ENCODE data around the gene ELK3.
A peak's percentile ranks its signal among the peaks of the same experiment; 100 is the strongest.

Gene ELK3

DNA sequence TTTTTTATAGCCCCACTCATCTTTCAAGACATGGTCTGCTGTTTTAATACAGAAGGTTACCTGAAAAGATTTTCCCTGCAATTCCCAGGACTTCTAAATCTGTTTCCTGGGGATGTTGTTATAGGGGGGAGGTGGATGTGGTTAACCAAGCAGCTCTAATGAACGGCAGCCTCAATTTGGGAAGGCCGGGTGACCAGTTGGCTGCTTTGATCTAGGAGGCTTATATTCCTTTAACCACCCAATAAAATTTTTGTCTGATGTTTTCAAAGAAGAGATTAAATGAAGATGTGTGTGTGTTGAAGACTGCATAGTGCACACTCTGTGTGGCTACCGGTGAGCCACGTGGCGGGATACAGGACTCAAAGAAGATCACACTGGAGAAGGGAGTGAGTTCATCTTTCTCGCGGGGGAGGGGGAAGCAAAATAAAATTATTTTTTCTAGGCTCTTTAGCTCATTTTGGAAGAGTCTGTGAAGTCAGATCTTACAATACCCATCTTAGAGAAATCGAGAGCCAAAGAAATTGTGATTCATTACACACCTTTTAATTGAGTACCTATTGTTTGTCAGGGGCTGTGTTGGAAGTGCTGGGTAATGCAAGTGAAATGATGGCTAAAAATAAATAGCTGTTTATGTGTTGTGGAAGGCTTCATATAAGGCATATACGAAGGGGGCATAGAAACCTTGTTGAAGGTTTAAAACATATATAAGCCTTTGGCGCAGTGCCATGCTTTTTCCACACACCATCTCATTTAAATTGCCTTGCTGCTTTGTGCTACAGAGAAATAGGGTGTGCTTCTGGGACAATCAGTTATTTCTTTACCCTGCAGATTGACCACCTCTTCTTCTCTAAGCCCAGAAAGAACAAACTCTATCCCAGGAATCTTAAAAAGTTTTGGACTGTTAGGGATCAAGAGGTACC lies 18.5 kb downstream of the ELK3 start:
- DNase-seq (ENCODE audit: low spot score) = no peak

DNA sequence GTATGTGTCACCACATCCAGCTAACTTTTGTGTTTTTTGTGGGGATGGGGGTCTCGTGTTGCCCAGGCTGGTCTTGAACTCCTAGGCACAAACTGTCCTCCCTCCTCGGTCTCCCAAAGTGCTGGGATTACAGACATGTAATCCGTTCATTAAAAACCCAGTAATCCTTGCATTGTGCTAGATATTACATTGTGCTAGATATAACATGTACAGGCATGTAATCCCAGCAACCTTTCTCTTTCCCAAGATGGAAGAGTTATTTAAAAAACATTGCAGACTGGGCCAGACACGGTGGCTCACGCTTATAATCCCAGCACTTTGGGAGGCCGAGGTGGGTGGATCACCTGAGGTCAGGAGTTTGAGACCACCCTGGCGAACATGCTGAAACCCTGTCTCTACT lies 19.7 kb downstream of the ELK3 start:
- DNase-seq (ENCODE audit: low spot score) = no peak

DNA sequence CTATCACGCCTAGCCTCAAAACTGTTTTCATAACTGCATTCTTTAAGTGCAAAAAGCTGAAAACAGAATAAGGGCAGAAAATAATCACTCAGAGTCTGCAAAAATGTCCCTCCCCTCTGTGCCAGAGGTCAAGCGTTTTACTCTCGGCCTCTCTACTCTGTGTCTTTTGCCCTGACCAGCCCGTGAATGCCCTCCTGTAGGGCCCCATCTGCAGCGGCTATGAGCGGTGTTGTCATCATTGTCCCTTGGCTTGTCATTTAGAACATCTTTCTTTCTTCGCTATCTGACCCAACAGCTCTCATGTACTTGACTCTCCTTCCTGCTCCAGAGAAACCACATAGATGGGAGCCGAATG lies 21.7 kb downstream of the ELK3 start:
- no peak for DNase-seq (ENCODE audit: low spot score)

DNA sequence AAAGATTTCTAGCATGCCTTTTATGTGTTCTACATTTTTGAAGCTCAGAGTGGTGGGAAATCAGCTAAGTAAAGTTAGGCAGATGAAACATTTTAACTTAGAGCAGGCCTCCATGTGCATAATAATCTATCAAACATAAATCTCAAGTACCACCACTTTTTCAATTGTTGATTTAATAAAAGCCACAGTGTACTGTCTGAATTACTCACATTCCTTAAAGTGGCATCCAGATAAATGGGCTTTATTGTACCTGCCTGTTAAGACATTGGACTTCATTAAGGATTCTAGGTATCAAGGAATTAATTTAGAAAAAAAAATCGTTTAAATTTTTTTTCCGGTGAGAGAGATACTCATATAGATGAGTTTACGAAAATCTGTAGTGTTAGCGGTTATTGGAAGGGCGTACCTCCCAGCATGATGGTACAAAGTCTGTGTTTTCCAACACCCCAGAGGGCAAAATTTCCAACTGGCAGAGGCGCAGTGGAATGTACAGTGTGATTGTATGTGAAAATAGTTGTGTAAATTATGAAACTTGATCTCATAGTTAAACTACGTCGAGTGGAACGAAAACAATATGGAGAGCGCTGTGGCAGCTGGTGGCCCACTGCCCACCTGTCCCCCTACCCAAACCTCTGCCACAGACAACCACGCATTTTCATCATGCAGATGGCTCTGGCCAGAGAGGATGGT lies 25.0 kb downstream of the ELK3 start:
- DNase-seq (ENCODE audit: low spot score) = no peak

DNA sequence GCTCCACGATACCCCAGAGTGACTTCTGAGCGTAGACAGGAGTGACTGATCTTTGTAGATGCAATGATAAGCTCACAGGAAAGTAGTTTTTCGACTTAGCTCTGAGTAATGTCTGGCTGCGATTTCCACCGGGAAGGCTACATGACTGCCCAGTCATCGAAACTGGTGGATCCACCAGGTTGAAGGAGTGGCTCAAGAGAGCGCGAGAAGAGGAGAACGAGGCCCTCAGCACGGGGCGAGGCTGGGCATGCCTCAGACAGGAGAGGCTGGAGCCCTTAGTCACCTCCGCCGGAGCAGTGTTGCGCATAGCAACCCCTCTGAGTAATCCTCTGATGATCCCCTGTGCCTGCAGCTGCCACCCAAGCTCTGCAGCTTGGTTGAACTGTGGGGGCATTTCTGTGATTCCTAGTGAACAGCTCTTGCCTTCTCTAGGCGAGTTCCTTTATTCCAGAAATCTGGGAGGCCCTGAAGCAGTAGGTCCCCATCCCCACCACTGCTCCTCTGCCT lies 25.6 kb downstream of the ELK3 start:
- DNase-seq (ENCODE audit: low spot score) = peak; percentile 97

DNA sequence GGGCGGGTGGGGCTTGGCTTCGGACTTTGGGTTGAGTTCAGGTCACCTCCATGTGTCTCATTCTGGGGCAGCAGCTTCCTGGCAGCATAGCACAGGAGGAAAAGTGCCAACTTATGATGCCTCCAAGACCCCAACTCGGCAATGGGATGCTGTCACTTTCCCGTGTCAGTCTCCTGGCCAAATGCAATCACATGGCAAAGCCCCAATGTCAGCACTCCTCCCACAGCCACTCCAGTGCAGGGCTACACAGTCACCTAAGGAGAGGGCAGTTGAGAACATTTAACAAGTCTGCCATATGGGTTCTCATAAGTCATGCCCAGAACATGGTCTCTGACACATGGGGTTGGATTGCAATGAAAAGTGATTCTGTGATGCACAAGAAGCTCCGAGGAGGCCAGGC lies 26.7 kb downstream of the ELK3 start:
- no peak for DNase-seq (ENCODE audit: low spot score)

DNA sequence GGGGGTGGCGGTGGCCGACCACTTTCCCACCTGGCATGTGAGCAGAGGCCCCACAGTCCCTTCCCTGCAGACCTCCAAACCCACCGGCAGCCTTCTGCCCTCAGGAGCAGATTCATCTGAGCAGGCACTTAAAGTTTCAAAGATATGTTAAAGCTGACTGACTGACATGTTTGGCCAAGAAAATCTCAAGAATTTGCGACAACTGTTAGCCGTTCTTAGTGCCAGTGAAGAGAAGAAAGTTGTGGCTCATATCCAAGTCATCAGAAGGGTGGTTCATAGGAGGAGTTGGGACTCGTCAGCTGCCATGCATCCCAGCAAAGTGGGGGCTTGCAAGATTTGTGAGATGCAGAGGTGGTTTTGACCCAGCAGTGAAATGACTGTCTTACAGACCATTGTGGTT lies 27.2 kb downstream of the ELK3 start:
- no peak for DNase-seq (ENCODE audit: low spot score)

DNA sequence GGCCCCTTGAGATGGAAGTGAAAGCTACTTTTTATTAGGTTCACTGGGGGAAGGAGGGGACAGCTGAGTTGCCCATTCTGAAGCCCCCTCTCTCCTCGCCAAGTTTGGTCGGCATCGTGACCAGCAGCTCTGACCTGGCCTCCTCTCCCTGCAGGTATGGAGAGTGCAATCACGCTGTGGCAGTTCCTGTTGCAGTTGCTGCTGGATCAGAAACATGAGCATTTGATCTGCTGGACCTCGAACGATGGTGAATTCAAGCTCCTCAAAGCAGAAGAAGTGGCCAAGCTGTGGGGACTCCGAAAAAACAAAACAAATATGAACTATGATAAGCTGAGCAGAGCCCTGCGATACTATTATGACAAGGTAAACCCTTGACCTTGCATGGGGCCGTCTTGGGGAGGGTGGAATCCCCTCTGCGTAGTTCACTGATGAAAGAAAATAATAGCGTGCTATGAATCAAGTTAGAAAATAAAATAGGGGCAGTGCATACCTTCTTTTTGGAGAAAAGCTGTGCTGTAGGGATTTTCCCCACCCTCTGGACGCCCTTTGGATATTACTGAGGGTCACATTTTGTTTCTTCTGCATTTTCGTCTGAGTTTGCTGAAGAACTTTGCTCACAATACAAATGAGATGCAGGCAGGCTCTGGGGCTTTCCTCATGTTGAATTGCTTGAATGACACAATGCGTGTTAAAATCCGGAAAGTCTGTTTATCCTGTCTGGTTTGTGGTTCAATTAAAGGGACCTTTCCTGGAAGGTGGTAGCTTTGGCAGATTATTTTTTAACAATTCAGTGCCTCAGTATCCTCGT lies 29.4 kb downstream of the ELK3 start:
- no peak for DNase-seq (ENCODE audit: low spot score)

DNA sequence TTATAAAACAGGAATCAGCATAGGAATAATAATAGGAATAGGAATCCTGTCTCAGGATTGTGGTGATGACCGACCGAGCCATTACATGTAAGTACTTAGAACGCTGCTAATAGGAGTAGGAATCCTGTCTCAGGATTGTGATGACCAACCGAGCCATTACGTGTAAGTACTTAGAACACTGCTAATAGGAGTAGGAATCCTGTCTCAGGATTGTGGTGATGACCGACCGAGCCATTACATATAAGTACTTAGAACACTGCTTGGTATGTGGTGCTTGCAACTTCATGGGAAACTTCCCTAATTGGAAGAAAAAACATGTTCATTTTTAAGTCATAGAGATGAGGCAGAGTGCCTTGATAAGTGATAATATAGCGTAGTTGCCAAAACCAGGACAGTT lies 30.0 kb downstream of the ELK3 start:
- DNase-seq (ENCODE audit: low spot score) = no peak

DNA sequence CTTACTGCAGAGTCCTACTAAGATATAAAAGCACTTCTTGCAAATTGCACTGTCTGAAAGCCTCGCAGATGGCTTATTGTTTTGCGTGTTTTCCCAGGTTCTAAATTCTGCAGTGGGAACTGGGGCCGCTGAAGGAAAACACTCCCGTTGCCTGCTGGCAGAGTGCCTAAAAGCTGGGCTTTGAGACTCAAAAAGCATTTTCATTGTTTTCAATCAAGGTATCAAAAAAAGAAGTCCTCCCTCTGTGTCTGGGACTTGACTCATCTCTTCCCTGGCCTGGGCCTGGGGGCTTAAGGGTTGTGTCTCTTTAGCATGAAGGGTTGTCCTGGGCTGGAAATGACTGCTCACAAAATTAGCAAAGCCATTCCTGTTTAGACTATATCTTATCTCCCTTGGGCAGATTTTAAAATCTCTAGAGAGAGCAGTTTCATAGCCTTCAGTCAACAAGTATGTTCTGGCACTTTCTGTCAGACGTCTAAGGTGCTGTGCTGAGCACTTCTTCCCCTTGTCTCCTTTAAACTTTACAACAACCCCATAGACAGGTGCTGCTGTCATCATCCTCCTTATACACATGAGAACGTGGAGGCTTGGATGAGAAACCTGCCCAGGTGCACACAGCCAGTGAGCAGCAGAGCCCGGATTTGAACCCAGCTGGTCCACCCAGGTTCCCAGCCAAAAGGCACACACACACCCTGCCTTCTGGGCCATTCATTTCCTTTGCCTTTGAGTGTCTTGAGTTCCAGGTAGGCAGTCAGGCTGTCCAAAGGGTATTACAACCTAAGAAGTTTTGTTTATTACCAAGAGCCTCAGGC lies 31.1 kb downstream of the ELK3 start:
- no peak for DNase-seq (ENCODE audit: low spot score)

DNA sequence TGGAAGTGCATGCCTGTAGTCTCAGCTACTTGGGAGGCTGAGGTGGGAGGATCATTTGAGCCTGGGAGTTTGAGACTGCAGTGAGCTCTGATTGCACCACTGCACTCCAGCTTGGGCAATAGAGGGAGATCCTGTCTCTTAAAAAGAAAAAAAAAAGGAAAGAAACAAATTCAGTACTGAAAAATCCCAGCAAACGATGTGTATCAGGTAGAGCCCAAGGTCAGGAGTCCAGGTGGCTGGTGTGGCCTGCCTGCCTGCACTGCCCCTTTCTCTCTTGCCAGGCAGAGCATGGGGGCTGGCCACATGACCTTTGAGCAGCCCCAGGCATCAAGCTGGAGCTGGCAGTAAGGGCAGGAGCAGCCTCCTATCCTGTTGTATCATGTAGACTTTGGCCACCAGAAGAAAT lies 31.8 kb downstream of the ELK3 start:
- DNase-seq (ENCODE audit: low spot score) = no peak

DNA sequence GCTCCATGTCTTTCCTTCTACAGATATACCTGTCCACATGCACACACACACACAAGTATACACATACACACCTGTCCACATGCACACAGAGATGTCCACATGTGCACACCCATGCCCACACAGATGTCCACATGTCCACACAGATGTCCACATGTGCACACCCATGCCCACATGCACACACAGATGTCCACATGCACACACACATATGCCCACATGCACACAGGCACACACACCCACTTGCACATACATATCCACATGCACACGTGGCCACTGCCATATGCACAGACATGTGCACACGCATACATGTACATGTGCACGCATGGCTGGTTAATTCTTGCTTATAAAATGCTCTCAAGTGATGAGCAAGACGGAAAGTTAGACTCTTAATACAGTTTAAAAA lies 32.2 kb downstream of the ELK3 start:
- DNase-seq (ENCODE audit: low spot score) = no peak

DNA sequence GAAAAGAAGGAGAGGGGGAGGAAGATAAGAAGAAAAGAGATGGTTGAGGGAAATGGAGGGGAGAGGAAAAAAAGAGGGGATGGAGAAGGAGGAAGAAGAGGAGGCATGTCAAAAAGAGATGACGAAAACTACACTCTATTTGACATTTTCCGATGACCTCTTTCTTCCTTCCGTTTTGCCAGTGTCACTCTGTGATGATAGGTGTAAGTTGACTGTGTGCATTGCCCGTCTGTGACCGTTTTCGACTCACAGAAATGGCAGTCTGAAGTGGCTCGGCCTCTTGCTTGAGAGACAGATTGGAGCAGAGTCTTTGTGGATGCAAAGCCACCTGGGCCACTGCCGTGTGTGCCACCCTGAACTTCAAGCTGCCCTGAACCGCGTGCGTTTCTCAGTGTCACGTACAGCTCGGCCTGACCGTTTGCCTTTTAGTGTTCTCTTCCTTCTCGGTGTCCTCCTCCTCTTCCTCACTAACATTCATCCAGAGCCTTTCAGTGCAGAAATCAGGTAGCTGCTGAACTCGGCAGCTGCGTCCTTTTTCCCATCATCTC lies 32.7 kb downstream of the ELK3 start:
- no peak for DNase-seq (ENCODE audit: low spot score)

DNA sequence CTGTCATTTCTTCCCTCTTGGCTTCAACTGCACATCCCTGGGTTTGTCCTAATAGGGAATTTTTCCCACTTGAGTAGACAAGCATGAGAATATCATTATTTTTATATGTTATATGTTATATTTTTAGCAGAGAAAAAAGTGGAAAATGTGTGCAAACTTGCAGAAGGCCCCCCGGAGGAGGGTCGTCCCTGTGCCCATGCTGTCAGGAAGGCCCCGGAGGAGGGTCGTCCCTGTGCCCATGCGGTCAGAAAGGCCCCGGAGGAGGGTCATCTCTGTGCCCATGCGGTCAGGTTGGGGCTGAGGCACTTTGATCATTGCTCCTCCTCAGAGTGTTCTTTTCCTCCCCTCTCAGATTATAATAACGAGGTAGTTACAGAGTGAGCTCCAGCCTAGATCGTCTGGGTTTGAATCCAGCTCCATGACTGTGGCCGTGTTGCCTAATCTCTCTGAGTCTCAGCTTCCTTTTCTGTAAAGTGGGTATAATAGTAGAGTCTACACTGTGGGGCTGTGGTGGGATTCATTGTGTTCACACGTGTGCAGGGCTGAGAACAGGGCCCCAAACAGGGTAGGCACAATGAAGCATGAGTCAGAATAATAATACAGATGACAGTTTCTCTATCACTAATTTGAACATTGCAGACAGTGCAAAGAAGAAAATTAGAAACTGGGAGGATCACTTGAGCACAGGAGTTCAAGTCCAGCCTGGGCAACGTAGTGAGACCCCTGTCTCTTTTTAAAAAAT lies 33.4 kb downstream of the ELK3 start:
- DNase-seq (ENCODE audit: low spot score) = no peak

DNA sequence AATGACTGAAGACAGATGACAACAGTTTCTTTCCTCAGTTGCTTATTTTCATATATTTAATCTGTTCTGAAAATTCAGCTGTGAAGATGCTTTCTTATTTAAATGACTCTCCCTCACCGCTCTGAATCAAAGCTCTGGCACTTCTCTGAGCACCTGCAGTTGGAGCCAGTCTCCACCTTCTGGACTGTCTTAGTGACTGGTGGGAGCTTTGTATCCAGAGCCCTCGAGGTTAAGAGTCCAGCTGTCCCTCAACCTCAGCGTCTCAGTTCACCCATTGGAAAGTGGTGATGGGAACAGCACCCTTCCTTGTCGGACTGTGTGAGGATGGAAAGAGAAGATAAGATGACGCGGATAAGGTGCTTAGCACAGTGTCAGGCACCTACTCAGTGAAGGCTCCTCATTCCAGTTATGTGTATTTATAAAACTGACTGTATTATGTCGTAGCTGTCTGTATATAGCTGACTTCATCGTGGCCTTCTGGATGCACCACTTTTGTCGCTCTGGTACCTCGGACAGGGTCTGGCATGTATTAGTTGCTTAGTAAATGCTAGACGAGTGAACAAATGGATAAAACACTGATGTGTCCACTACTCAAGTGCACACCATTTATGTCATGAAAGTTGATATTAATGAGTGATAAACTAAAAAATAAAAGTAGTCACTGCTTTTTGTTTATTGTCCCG lies 34.5 kb downstream of the ELK3 start:
- no peak for DNase-seq (ENCODE audit: low spot score)

DNA sequence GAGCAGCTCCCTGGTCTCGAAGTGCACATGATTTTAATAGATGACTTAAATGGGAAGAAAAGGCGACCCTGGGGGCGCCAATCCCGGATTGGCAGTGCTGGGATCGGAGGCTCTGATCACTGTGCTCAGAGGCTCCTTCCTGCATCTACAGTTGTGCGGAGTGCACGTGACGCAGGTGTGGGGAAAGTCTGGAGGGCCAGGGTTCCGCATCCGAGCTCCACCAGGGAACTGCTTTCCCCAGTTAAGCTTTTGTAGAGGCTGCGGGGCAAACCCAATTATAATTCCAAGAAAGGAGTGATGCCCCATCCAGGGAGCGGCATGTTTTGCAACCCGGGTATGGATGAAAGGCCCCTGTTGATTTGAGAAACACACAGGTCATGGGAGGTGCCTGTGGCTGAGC lies 36.5 kb downstream of the ELK3 start:
- no peak for DNase-seq (ENCODE audit: low spot score)

DNA sequence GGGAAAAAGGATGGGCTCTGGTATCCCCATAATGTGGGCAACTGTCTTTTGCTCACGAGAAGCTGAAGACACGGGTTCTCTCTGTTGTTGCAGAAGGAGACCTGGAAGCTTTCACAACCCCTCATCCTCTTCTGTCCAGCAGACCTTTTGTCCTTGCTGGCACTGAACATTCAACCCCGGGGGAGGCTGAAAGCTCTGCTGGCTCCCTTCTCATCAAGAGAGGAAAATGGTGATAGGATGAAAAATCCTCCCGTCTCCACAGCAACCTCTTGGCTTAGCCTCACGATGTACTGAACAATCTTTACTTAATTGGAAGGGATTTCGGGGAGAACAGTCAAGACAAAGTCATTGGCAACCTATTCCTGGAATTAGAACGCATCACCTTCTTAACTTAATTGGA lies 39.0 kb downstream of the ELK3 start:
- DNase-seq (ENCODE audit: low spot score) = no peak

DNA sequence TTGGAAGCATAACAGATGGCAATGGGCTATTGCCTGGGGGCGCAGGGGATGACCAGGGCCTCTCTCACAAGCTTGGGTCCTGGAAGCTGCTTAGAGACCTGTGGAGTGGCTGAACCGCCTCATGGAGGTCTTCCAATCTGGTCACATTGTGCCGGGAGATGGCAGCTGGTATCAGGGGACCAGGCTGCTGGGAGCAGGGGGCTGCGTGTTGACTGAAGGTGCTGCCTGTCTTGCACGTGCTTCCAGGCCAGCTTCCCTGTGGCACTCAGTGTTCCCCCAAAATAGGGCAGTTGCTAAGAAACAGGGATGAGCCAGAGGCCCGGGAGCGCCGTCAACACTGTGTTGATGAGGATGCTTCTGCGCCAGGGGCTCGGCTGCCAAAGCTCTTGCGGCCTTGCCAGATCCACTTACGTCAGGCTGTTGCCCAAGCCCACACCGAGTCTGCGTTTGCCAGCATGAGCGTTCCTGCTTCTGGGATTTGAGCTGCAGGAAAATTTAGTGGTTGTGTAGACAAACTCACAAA lies 39.8 kb downstream of the ELK3 start:
- no peak for DNase-seq (ENCODE audit: low spot score)

DNA sequence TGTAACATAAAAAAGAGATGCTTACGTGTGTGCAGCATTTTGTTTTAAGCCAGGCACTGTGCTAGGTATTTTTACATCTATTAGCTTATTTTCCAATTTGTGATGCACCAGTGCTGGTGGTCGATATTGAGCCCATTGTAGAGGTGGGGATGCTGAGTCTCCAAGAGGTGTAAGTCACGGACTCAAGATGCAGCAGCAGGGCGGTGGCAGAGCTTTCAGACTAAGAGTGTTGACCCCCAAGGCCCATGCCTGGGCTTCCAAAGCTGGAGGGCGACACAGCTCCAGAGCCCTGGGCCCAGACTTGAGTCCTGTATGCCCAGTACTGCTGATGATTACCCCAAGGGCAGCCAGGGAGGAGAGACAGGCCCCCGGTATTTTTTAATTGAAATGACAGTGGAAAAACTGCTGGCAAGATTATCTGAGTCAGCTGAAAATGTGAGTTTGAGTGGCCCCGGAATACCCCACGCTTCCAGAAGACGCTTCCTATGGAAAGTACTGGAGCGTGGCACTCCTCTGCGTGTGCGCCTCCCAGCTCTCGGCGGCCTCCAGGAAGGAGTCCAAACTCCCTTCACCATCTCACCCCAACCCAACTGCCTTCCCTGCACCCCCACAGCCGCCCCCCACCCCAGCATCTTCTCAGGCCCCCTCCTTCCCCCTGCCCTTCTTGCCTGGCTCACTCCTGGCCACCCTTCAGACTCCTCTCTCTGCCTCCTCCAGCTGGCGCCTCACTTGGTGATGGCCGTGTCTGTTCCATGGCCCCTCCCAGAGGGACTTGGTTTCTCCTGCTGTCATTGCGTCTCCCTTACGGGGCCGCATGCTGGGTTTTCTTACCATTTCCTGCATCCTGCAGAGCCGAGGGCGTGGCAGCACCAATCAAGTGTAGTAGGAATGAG lies 40.7 kb downstream of the ELK3 start:
- no peak for DNase-seq (ENCODE audit: low spot score)

Data from hepatic stellate cell (primary cell).